HG03196 (cell line): ENCODE results near the gene CES3.
A peak's percentile ranks its signal among the peaks of the same experiment; 100 is the strongest.
"Not testable (repeated sequence)": the region's sequence is repeated elsewhere in the genome, so short reads cannot be mapped to it uniquely, and the experiment has no call there.

Source experiments
- ATAC-seq: cut with Tn5 transposase; IDR thresholded peaks from one replicate; pipeline ENCODE4 v1.9.1; 2021; ENCODE audit not compliant: unreplicated experiment

CES3 gene

GRCh38 chr16:66944971-66945370, 16.1 kb upstream of the CES3 start:
- ATAC-seq = not testable (repeated sequence)

- no peak for ATAC-seq
These were observed 15.1 kb upstream of the CES3 start for GRCh38 chr16:66945939-66946338.

- ATAC-seq = no peak
These were observed 14.5 kb upstream of the CES3 start for GRCh38 chr16:66946541-66946940.

- ATAC-seq = no peak
These were observed 14.1 kb upstream of the CES3 start for GRCh38 chr16:66946974-66947301.

- peak; percentile 43 for ATAC-seq
These were observed 13.6 kb upstream of the CES3 start for GRCh38 chr16:66947302-66948065.

GRCh38 chr16:66948134-66948836, 12.8 kb upstream of the CES3 start:
- ATAC-seq = no peak

- ATAC-seq = no peak
These were observed 12.2 kb upstream of the CES3 start for GRCh38 chr16:66948837-66949225.

- ATAC-seq = no peak
These were observed 11.6 kb upstream of the CES3 start for GRCh38 chr16:66949472-66949871.

- no peak for ATAC-seq
These were observed 10.6 kb upstream of the CES3 start for GRCh38 chr16:66950437-66950836.

GRCh38 chr16:66950971-66951790, 9.9 kb upstream of the CES3 start:
- no peak for ATAC-seq

- no peak for ATAC-seq
These were observed 8.5 kb upstream of the CES3 start for GRCh38 chr16:66952430-66953110.

GRCh38 chr16:66953462-66954096, 7.5 kb upstream of the CES3 start:
- no peak for ATAC-seq

GRCh38 chr16:66954097-66954659, 6.9 kb upstream of the CES3 start:
- ATAC-seq = no peak

- ATAC-seq = not testable (repeated sequence)
These were observed 5.5 kb upstream of the CES3 start for GRCh38 chr16:66955363-66956153.

GRCh38 chr16:66956154-66956457, 5.0 kb upstream of the CES3 start:
- ATAC-seq = not testable (repeated sequence)

- ATAC-seq = no peak
These were observed 2.0 kb upstream of the CES3 start for GRCh38 chr16:66958857-66959703.

- ATAC-seq = no peak
These were observed 1.3 kb upstream of the CES3 start for GRCh38 chr16:66959704-66960161.

GRCh38 chr16:66960270-66960669, 796 bp upstream of the CES3 start:
- ATAC-seq = no peak

GRCh38 chr16:66961914-66962313, 848 bp downstream of the CES3 start:
- ATAC-seq = no peak
